NK-92 treated with Interleukin-12 subunit alpha and Interleukin-12 subunit beta, amount 100 ng/mL, for 24 hours (cell line): ENCODE measurements around the gene RTN4RL1.

Experiments used
- DNase-seq: peaks from one replicate; lab custom pipeline; 2025; lab: John Stamatoyannopoulos, UW

RTN4RL1 gene

GRCh38 chr17:1919201-1919600 lies 105.9 kb downstream of the RTN4RL1 start:
- DNase-seq: no peak

- DNase-seq: no peak
Measured at GRCh38 chr17:1918346-1919162, 106.6 kb downstream of the RTN4RL1 start.

GRCh38 chr17:1916963-1917715 lies 108.0 kb downstream of the RTN4RL1 start:
- no peak for DNase-seq

GRCh38 chr17:1916316-1916715 lies 108.8 kb downstream of the RTN4RL1 start:
- DNase-seq: no peak

- DNase-seq: no peak
Measured at GRCh38 chr17:1915889-1916288, 109.2 kb downstream of the RTN4RL1 start.

GRCh38 chr17:1914661-1915083 lies 110.5 kb downstream of the RTN4RL1 start:
- DNase-seq: no peak

- no peak for DNase-seq
Measured at GRCh38 chr17:1913702-1914101, 111.4 kb downstream of the RTN4RL1 start.

GRCh38 chr17:1912146-1912545 lies 113.0 kb downstream of the RTN4RL1 start:
- DNase-seq: no peak

- no peak for DNase-seq
Measured at GRCh38 chr17:1909985-1910384, 115.1 kb downstream of the RTN4RL1 start.

- DNase-seq: no peak
Measured at GRCh38 chr17:1908699-1909309, 116.3 kb downstream of the RTN4RL1 start.

GRCh38 chr17:1907909-1908698 lies 117.0 kb downstream of the RTN4RL1 start:
- no peak for DNase-seq

- no peak for DNase-seq
Measured at GRCh38 chr17:1907216-1907631, 117.9 kb downstream of the RTN4RL1 start.

GRCh38 chr17:1906662-1907101 lies 118.5 kb downstream of the RTN4RL1 start:
- DNase-seq: no peak

- no peak for DNase-seq
Measured at GRCh38 chr17:1905190-1905913, 119.8 kb downstream of the RTN4RL1 start.

- no peak for DNase-seq
Measured at GRCh38 chr17:1904273-1905182, 120.6 kb downstream of the RTN4RL1 start.

- no peak for DNase-seq
Measured at GRCh38 chr17:1899403-1900000, 125.6 kb downstream of the RTN4RL1 start.

- no peak for DNase-seq
Measured at GRCh38 chr17:1898872-1899271, 126.3 kb downstream of the RTN4RL1 start.

- DNase-seq: no peak
Measured at GRCh38 chr17:1898332-1898731, 126.8 kb downstream of the RTN4RL1 start.

- DNase-seq: no peak
Measured at GRCh38 chr17:1897105-1897656, 128.0 kb downstream of the RTN4RL1 start.
